Activated CD4-positive, alpha-beta T cell treated with anti-CD3 and anti-CD28 coated beads, Interleukin-2, amount 50 U/mL, for 16 hours (primary cell): ENCODE results near the gene MCEE.

Experiments
- DNase-seq: peaks from one replicate; pipeline ENCODE4 v3.0.0-alpha.2; 2020

The MCEE gene

GRCh38 chr2:71074893-71075395 is 55.1 kb downstream of the MCEE start:
- DNase-seq = no peak

DNA sequence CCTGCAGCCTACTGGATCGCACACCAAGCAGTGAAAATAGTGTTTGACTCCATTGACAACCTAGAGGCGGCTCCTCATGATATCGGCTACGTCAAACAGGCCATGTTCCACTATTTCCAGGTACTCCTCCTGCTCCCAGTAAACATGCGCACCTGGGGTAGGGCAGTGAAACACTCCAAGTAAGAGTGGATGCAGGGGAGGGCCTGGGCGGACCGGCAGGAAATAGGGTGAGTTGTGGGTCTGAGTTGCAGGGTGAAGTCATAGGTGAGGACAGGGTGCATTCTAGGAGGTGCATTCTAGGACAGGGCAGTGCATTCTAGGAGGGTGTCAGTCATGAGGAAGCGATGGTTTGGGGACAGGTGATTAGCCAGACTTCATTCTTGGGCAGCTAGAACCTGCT is 56.6 kb downstream of the MCEE start:
- no peak for DNase-seq

DNA sequence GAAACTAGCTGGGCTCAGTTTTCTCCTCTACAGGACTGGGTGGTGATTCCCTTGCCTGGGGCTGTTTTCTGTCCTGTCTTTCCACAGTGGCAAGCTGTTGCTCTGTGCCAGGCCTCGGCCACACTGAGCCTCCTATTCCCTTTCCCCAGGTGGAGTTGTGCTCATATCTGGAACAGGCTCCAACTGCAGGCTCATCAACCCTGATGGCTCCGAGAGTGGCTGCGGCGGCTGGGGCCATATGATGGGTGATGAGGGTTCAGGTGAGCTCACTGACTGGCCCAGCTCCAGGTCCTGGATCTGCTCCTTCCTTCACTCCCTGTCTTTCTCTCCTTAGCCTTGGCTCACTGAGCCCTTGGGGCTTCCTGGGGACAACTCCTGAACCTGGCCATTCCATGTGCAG is 57.5 kb downstream of the MCEE start:
- DNase-seq = no peak

- DNase-seq = peak; percentile 64
These were observed 58.2 kb downstream of the MCEE start for GRCh38 chr2:71071681-71072398.

GRCh38 chr2:71070294-71071093 is 59.5 kb downstream of the MCEE start:
- no peak for DNase-seq

DNA sequence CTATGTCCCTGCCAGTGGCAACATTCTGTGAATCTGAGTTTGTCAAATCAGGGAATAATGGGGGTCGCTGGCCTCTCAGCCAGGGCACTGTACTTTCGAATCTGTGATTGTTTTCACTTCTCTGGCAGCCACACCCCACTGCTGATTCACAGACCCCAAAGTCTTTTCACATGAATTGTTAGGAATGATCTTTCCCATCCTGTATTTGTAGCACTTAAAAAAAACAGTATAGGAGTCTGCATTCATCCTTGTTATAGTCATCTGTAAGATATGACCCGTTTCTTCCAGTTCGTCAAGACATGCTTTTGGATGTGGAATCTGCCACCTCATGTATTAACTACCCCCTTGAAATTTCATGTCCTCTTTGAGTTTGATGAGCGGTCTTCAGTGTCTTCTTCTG is 60.7 kb downstream of the MCEE start:
- no peak for DNase-seq

- peak; percentile 97 for DNase-seq
These were observed 61.6 kb downstream of the MCEE start, which contains the start of gene NAGK for GRCh38 chr2:71068218-71069035. Gene NAGK, plus strand, starts transcription at chr2:71068648. Its CDS starts 36 bp downstream, at chr2:71068684.

DNA sequence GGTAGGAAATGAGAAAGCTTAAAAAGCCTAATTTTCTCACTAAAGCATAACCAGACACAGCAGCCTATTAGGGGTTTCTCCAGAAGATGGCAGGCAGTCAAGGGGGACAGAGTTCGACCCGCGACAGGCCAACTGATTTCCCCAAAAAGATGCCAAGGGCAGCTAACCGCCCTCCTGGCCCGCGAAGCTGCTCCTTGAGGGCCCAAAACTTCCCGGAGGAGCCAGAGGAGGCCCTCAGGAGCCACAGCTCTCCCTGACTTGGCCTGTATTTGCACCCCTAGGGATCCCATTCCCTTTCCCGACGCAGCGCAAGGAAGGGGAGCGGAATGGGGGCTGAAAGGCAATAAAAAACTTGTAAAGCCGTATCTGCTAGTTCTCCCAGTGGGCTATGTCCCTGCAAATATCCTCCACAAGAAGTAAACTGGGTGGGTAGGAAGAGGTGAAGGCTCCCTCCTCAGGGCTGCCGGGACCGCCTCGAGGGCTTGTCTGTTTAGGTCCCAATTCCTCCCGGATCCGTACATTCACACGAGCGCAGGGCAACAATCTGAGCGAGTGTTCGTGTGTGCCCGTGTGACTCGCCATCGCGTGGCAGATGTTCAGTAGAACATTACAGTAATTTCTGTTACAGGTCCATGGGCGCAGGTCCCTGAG is 62.3 kb downstream of the MCEE start:
- no peak for DNase-seq

- no peak for DNase-seq
These were observed 63.2 kb downstream of the MCEE start for GRCh38 chr2:71066856-71067255.

DNA sequence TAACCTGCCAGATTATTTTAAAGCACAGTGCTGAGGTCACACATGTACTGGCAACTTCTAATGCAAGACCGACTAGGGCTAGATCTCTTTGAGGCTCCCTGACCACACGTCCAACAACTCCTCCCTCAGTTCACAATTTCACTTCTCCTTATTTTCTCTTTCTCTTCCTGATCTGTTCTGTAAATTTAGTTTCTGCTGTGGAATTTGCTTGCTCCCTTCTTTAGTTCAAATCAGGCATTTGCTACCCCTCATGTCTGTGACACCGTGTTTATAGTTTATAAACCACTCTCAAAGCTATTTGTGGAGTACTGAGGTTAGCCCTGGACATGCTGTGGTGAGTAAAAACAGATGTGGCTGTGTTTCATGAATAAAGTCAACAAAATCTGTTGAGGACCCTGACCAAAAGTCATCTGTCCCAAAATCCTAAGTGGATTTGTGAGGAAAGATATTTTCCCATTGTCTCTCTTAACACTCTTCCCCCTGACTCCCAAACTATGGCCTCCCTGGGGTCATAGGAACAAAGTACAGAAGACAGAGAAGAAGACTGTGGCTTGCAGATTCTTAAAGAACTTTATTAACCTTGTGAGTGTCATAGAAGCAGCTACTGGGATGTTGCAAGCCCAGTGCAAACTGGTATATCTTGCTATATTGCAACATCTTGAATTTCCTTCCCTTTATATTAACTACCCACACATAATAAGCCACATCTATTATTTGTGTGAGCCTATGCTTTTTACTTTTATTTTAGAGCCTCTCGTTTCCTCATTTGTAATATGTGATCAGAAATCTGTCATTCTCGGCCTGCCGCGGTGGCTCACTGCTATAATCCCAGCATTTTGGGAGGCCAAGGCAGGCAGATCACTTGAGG is 65.0 kb downstream of the MCEE start:
- DNase-seq = no peak

DNA sequence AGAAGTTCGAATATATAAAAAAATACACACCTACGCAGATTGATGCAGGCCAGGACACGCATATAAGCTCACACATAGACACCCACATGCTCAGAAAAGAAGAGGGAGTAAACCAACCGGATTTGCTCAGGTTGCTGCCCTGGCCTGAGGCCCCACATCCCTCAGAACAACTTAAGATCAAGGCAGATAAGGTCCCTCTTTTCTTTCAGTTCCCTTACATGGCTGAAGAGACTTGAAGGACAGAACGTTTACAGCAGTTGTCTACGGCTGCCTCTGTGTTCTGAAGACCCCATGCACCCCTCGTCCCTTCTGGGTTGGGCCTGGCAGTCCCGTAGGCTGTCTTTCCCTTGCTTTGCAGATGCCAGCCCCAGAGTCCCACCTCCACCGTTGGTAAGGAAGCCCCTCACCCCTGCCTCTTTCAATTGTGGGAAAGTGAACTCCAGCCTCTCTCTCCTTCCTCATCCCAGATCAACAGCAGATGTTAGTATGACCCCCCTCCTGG is 65.9 kb downstream of the MCEE start:
- DNase-seq = no peak

- no peak for DNase-seq
These were observed 66.8 kb downstream of the MCEE start for GRCh38 chr2:71063216-71063615.

- no peak for DNase-seq
These were observed 69.2 kb downstream of the MCEE start for GRCh38 chr2:71060871-71061270.

- DNase-seq = no peak
These were observed 69.8 kb downstream of the MCEE start for GRCh38 chr2:71060211-71060610.
